Measurements from ENCODE around the gene ZC3H10. TPM values are rescaled to one million over a fixed set of nuclear protein-coding genes. Genes with fewer than 3 reads are reported as not detected.

The ZC3H10 gene
- total and polyA plus RNA-seq, 4 donors: 1.3 to 5.2 (median 1.9) TPM

- 75% methylated on average over 13 of the region's 13 CpGs for WGBS
- DNase-seq (ENCODE audit: low spot score): no peak
- H3K4me1 ChIP-seq (ENCODE audit: control insufficient read depth in 4 of 4, insufficient read depth in 4 of 4, low read length in 3 of 4): peaks cover 0 to 14% (median 5%) of the 10 kb centered on the region in 4 donors
These were observed 28.7 kb downstream of the ZC3H10 start for GRCh38 chr12:56146492-56147460.

DNA sequence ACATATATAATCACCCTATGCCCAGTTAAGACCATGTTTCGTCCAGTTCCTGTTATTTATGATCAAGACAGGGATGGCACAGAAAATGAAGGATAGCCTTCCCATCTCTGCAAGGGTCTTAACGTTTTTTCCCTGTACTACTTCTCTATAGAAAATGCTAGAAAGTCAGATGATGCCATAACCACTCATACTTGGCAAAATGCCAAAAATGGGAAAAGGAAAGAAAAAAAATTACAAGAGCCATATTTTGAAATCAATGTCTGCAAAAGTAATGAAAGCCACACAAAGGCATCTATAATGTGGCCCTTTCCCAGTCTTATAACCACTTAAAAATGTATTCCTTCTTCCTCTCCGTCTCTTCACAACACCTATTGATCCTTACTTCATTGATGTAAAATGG is 32.5 kb downstream of the ZC3H10 start:
- no peak for DNase-seq (ENCODE audit: low spot score)
- Histone ChIP-seq H3K9ac (ENCODE audit: low read depth in 1 of 2, low read length in 2 of 2) (no peak overlapping the region), H3K27ac (ENCODE audit: low read depth in 1 of 2, low read length in 2 of 2) (no peak overlapping the region), H3K4me3 (ENCODE audit: low read depth in 1 of 3, low read length in 3 of 3) (no peak overlapping the region), H3K27me3 (ENCODE audit: control insufficient read depth in 4 of 4, insufficient read depth in 4 of 4, low read length in 3 of 4) (no peaks in the 10 kb centered on the region), H3K4me1 (ENCODE audit: control insufficient read depth in 4 of 4, insufficient read depth in 4 of 4, low read length in 3 of 4) (peaks cover 9 to 33% (median 22%) of the 10 kb centered on the region in 4 donors), H3K36me3 (ENCODE audit: control insufficient read depth in 4 of 4, insufficient read depth in 3 of 4, low read depth in 1 of 4, low read length in 3 of 4) (no peaks in the 10 kb centered on the region), H3K9me3 (ENCODE audit: control insufficient read depth in 4 of 4, low read length in 3 of 4) (no peaks in the 10 kb centered on the region)
- TF ChIP-seq, protein P1, sequence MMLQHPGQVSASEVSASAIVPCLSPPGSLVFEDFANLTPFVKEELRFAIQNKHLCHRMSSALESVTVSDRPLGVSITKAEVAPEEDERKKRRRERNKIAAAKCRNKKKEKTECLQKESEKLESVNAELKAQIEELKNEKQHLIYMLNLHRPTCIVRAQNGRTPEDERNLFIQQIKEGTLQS (IDR thresholded peaks at IDR 0.05): no peak
- TF ChIP-seq RXRA (IDR thresholded peaks at IDR 0.05) (no peak), HNF4A (conservative IDR thresholded peaks at IDR 0.05) (no peak), YY1 (IDR thresholded peaks at IDR 0.05) (no peak), FOXA1 (IDR thresholded peaks at IDR 0.05) (no peak), HNF4G (IDR thresholded peaks at IDR 0.05) (no peak), JUND (IDR thresholded peaks at IDR 0.05) (no peak), ZBTB33 (IDR thresholded peaks at IDR 0.05) (no peak), NR2F2 (IDR thresholded peaks at IDR 0.05) (no peak), RAD21 (IDR thresholded peaks at IDR 0.05) (no peak), FOXA2 (IDR thresholded peaks at IDR 0.05) (no peak), CTCF (IDR thresholded peaks at IDR 0.05; ENCODE audit: low read depth, low read length, missing input control) (no peak), TAF1 (conservative IDR thresholded peaks at IDR 0.05) (no peak), GABPA (IDR thresholded peaks at IDR 0.05 in 1 of 2, conservative IDR thresholded peaks at IDR 0.05 in 1 of 2) (no peak), SP1 (IDR thresholded peaks at IDR 0.05) (no peak), EGR1 (IDR thresholded peaks at IDR 0.05; ENCODE audit: low read depth in 2 of 2) (no peak)
- TF ChIP-seq, protein P2, sequence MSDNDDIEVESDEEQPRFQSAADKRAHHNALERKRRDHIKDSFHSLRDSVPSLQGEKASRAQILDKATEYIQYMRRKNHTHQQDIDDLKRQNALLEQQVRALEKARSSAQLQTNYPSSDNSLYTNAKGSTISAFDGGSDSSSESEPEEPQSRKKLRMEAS (IDR thresholded peaks at IDR 0.05): no peak
- TF ChIP-seq, protein P3, sequence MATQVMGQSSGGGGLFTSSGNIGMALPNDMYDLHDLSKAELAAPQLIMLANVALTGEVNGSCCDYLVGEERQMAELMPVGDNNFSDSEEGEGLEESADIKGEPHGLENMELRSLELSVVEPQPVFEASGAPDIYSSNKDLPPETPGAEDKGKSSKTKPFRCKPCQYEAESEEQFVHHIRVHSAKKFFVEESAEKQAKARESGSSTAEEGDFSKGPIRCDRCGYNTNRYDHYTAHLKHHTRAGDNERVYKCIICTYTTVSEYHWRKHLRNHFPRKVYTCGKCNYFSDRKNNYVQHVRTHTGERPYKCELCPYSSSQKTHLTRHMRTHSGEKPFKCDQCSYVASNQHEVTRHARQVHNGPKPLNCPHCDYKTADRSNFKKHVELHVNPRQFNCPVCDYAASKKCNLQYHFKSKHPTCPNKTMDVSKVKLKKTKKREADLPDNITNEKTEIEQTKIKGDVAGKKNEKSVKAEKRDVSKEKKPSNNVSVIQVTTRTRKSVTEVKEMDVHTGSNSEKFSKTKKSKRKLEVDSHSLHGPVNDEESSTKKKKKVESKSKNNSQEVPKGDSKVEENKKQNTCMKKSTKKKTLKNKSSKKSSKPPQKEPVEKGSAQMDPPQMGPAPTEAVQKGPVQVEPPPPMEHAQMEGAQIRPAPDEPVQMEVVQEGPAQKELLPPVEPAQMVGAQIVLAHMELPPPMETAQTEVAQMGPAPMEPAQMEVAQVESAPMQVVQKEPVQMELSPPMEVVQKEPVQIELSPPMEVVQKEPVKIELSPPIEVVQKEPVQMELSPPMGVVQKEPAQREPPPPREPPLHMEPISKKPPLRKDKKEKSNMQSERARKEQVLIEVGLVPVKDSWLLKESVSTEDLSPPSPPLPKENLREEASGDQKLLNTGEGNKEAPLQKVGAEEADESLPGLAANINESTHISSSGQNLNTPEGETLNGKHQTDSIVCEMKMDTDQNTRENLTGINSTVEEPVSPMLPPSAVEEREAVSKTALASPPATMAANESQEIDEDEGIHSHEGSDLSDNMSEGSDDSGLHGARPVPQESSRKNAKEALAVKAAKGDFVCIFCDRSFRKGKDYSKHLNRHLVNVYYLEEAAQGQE (IDR thresholded peaks at IDR 0.05): no peak
- WGBS: 70% methylated on average over 3 of the region's 3 CpGs

More at GRCh38 chr12:56146492-56147460, 28.7 kb downstream of the ZC3H10 start:
- peaks cover 11 to 34% (median 25%) of the 10 kb centered on the region in 4 donors for H3K36me3 ChIP-seq (ENCODE audit: control insufficient read depth in 4 of 4, insufficient read depth in 3 of 4, low read depth in 1 of 4, low read length in 3 of 4)
- H3K27ac ChIP-seq (ENCODE audit: low read depth in 1 of 2, low read length in 2 of 2): no peak overlapping the region
- no peak overlapping the region for H3K9ac ChIP-seq (ENCODE audit: low read depth in 1 of 2, low read length in 2 of 2)
- no peak overlapping the region for H3K4me3 ChIP-seq (ENCODE audit: low read depth in 1 of 3, low read length in 3 of 3)
- H3K27me3 ChIP-seq (ENCODE audit: control insufficient read depth in 4 of 4, insufficient read depth in 4 of 4, low read length in 3 of 4): no peaks in the 10 kb centered on the region
- peak; percentile 40 for TF ChIP-seq NR2F2 (IDR thresholded peaks at IDR 0.05)
- TF ChIP-seq, protein P2 (IDR thresholded peaks at IDR 0.05): no peak
- H3K9me3 ChIP-seq (ENCODE audit: control insufficient read depth in 4 of 4, low read length in 3 of 4): no peaks in the 10 kb centered on the region

Data from liver (tissue), 9 donors.